ENCODE measurements around the gene PLLP. TPM values are rescaled to one million over a fixed set of nuclear protein-coding genes. Genes with fewer than 3 reads are reported as not detected.

Gene PLLP
- total and polyA plus RNA-seq, 10 of the 15 experiments (the other 5 are each of a cell fraction or from before 2014, with no cell fraction given): 0.21 to 5.8 (median 0.67) TPM

- TF ChIP-seq MEF2A (IDR thresholded peaks at IDR 0.05; ENCODE audit: insufficient read depth, low read depth, low read length) (peak; percentile 96), NFYB (IDR thresholded peaks at IDR 0.05; ENCODE audit: insufficient read depth, low read depth, low read length) (no peak), IKZF2 (IDR thresholded peaks at IDR 0.05) (peak in 1 of 2 experiments; percentile 69; a peak in 3 of 4 replicates), TCF7 (IDR thresholded peaks at IDR 0.05; ENCODE audit: borderline replicate concordance) (peak; percentile 16; the same call in 1 of the 2 replicates), SUZ12 (IDR thresholded peaks at IDR 0.05; ENCODE audit: unreplicated experiment) (no peak), ATF2 (IDR thresholded peaks at IDR 0.05; ENCODE audit: low read length) (no peak), SUPT20H (IDR thresholded peaks at IDR 0.05; ENCODE audit: borderline replicate concordance, control insufficient read depth, low read depth, low read length) (no peak), HSF1 (IDR thresholded peaks at IDR 0.05; ENCODE audit: low read depth, low read length) (peak; percentile 73; the same call in 1 of the 2 replicates), CEBPZ (IDR thresholded peaks at IDR 0.05; ENCODE audit: low read depth, low read length) (no peak), RELA (IDR thresholded peaks at IDR 0.05; ENCODE audit: borderline replicate concordance, partially characterized antibody) (peak; percentile 24), ZBTB40 (IDR thresholded peaks at IDR 0.05; ENCODE audit: borderline replicate concordance) (peak; percentile 62; the same call in 1 of the 2 replicates), HDAC6 (IDR thresholded peaks at IDR 0.05; ENCODE audit: unreplicated experiment) (no peak), CEBPB (IDR thresholded peaks at IDR 0.05; ENCODE audit: borderline replicate concordance in 1 of 2, low read depth in 2 of 2, low read length in 2 of 2) (no peak), USF1 (IDR thresholded peaks at IDR 0.05; ENCODE audit: borderline replicate concordance, extremely low read length, insufficient read depth, low read depth, low read length) (no peak), NBN (IDR thresholded peaks at IDR 0.05) (peak; percentile 31; the same call in 1 of the 2 replicates), RFX5 (IDR thresholded peaks at IDR 0.05; ENCODE audit: low read depth, low read length) (no peak), SMC3 (IDR thresholded peaks at IDR 0.05; ENCODE audit: borderline replicate concordance, low read length) (no peak)
These were observed 15.4 kb upstream of the PLLP start (continued) for GRCh38 chr16:57299719-57300386.
